ENCODE measurements around the gene TMEM141.
A peak's percentile ranks its signal among the peaks of the same experiment; 100 is the strongest.

Gene TMEM141

DNA sequence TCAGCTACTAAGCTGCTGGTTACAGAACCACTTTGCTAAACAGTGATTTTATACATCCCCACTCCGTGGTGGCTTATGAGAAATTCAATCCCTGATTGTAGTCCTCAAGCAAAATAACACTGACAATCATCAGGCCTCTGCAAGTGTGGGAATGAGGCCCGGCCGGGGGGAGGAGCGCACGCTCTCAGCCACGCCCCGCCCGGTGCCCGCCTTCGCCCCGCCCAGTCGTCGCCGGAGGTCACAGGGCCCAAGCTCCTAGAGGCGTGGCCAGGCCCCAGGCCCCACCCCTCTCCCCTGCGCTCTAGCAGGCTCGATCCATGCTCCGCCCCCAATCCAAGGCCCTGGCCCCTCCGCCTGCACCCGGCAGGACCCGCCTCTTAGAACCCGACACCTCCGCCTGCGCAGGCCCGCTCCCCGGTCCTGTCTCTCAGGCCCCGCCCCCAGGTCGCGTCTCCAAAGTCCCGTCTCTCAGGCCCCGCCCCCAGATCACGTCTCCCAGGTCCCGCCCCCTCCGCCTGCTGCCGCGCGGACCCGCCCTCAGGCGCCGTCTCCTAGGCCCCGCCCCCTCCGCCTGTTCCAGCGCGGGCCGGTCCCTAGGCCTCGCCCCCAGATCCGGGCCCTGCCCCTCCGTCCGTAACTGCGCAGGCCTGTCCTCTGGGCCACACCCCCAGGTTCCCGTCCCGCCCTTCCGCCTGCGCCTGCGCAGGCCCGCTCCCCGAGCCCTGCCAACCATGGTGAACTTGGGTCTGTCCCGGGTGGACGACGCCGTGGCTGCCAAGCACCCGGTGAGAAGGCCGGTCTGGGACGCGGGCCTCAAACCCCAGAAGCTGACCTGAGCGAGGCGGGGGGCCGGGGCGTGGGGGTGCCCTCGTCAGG lies at the start of gene TMEM141:
Gene TMEM141 (plus strand): TSS at position 705 of the 876 bp plus-strand sequence. CDS start 27 bp downstream, at position 732.
- H3K4me1 Mint-ChIP-seq (ENCODE audit: low read depth), result peaks cover 18% of the 10 kb centered on the region
- H3K4me3 Mint-ChIP-seq, result peak within 1 kb of the TSS; percentile 84
- peaks cover 2% of the 10 kb centered on the region for H3K27me3 Mint-ChIP-seq
- H3K36me3 Mint-ChIP-seq, result no peaks in the 10 kb centered on the region
- H3K27ac Mint-ChIP-seq, result peak within 1 kb of the TSS; percentile 86
- no peaks in the 10 kb centered on the region for H3K9me3 Mint-ChIP-seq (ENCODE audit: low read depth)

DNA sequence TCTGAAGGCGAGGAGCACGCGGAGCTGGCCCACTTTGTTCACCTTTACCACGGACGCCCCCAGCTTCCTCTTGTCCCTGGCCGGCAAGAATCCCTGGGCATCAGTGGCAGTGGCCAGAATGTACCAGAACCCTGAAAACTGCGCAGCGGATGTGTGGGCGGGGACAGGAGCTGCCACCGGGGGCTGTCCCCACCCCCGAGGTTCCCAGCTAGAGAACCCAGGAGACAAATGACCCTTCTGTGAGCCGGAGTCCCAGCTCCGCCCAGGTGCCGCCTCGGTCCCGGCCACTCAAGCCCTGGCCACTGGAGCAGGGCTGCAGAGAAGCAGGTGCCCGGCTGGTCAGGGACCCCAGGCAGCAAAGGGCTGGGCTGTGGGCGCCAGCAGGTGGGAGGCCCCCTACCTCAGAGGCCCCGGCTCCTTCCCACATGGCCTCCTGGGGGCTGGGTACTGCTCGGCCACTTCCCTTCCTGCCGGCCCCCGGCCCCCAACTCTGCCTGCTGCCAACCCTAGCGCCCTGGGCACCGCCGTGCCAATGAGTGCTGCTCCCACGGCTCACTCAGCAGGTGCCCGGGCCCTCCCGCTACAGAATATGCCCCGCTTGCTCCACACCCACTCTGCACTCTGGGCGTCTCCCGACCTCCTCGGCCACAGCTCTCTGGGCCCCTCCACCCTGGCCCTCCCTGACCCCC lies 49.1 kb upstream of the TMEM141 start:
- Mint-ChIP-seq H3K9me3 (ENCODE audit: low read depth) (no peaks in the 10 kb centered on the region), H3K27ac (no peak overlapping the region), H3K36me3 (no peaks in the 10 kb centered on the region), H3K27me3 (no peaks in the 10 kb centered on the region), H3K4me1 (ENCODE audit: low read depth) (peaks cover 8% of the 10 kb centered on the region), H3K4me3 (peak overlapping the region; percentile 81)

DNA sequence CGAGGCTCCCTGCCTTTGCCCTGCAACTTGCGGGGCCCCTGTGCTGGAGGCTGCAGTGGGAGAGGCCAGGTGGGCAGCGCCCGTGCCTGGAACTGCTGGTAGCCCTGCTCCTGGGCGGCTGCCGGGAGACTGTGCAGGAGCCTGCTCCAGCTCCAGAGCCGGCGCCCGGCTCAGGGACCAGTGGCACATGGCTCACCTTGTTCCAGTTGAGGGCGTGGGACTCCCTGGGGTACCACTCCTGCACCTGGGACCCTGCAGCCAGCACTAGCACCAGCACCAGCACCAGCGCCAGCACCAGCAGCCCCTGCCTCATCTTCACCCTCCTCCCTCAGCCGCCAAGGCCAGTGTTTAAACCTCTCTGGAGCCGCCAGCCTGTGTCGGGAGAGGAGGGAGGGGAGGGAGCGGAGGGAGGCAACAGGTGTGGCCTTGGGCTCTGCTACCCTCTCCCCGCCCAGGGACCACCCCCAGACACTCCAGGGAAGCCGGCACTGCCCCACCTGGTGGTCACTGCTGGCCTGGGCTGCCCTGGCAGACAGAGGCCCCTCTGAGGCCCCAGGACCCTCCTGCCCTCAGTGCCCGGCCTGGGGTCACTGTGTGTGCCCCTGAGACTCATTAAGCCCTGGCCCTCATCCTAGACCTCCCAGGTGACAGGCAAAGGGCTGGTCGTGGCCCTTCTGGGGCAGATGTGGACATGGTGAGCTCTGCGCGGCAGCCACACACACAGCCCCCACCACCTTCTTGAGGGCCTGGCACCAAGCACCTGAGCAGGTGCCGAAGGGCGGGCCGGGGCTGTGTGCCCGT lies 48.4 kb upstream of the TMEM141 start, which contains the start of gene LCN10:
Gene LCN10 (minus strand): TSS at position 350 of the 801 bp plus-strand sequence. CDS start 37 bp downstream, at position 313.
- Mint-ChIP-seq H3K4me1 (ENCODE audit: low read depth) (peaks cover 8% of the 10 kb centered on the region), H3K27ac (no peak within 1 kb of the TSS), H3K9me3 (ENCODE audit: low read depth) (no peaks in the 10 kb centered on the region), H3K27me3 (no peaks in the 10 kb centered on the region), H3K4me3 (peak within 1 kb of the TSS; percentile 81), H3K36me3 (no peaks in the 10 kb centered on the region)

DNA sequence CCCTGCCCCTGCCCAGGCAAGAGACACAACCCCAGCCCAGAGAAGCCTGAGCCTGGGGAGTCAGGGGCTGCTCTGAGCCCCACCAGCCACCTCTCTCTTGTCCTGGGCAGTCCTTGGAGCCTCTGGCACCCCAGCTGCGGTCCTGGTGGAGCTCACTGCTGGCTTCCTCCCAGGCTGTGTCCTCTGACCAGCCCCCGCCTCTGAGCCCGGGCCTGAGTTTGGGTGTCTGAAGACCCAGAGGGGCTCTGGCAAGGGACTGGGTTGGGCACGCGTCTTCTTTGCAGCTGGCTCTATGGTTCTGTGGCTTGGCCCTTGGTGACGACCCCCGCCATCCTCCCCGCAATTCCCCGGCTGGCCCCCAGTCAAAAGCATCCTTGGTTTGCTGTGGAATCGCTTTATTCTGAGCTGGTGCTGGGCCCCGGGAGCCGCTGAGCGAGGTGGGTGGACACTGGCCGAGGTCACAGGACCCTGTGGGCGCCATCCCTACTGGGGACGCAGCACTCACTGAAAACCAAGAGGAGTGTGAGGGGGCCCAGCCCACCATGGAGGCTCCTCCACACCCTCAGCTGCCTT lies 47.4 kb upstream of the TMEM141 start:
- Mint-ChIP-seq H3K9me3 (ENCODE audit: low read depth) (no peaks in the 10 kb centered on the region), H3K27me3 (no peaks in the 10 kb centered on the region), H3K4me1 (ENCODE audit: low read depth) (peaks cover 8% of the 10 kb centered on the region), H3K36me3 (no peaks in the 10 kb centered on the region), H3K27ac (no peak overlapping the region), H3K4me3 (no peak overlapping the region)

DNA sequence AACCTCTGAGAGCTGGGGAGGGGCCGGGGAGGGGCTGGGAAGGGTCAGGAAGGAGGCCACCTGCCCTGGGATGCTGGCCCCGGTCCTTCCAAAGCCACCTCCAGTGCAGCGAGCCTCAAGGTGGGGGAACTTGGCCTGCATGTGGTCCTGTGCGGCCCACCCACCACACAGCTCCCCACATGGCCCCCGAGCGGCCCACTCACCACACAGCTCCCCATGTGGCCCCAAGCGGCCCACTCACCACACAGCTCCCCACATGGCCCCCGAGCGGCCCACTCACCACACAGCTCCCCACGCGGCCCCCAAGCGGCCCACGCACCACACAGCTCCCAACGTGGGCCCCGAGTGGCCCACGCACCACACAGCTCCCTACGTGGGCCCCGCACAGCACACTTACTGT lies 46.4 kb upstream of the TMEM141 start:
- Mint-ChIP-seq H3K27ac (no peak overlapping the region), H3K9me3 (ENCODE audit: low read depth) (no peaks in the 10 kb centered on the region), H3K36me3 (no peaks in the 10 kb centered on the region), H3K27me3 (no peaks in the 10 kb centered on the region), H3K4me3 (no peak overlapping the region), H3K4me1 (ENCODE audit: low read depth) (peaks cover 8% of the 10 kb centered on the region)

DNA sequence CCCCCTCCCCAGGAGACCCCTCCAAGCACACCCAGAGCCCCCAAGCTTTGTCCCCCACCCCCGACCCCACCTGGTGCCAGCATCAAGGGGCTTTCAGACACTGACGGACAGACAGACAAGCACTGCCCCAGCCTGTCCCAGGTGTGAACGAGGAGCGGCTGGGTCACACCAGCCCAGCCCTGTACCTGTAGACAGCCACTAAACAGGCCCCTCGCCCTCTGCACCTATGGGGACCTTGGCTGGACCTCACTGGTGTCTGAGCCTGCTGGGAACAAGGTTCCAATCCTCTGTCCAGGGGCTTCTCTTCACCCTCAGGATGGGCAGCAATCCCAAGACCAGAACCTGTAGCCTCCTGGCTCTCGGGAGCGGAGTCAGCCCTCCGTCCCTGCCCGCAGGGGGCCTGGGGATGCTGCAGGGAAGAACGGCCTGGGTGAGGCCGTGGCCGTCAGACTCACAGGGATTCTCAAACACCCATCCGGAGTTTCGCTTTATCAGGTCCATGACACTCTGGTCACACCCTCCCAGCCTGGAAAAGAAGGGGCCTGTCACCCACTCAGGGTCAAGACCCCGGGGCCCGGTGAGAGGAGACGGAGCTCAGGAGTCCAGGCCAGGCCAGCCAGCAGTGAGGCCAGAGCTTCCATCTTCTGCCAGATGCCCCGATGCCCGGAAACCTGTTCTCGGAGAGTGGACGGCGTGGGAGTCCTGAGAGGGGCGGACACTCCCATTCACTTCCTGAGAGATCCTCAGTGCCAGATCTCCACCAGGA lies 45.6 kb upstream of the TMEM141 start:
- Mint-ChIP-seq H3K4me3 (no peak overlapping the region), H3K9me3 (ENCODE audit: low read depth) (no peaks in the 10 kb centered on the region), H3K4me1 (ENCODE audit: low read depth) (peaks cover 11% of the 10 kb centered on the region), H3K27me3 (no peaks in the 10 kb centered on the region), H3K36me3 (no peaks in the 10 kb centered on the region), H3K27ac (no peak overlapping the region)

DNA sequence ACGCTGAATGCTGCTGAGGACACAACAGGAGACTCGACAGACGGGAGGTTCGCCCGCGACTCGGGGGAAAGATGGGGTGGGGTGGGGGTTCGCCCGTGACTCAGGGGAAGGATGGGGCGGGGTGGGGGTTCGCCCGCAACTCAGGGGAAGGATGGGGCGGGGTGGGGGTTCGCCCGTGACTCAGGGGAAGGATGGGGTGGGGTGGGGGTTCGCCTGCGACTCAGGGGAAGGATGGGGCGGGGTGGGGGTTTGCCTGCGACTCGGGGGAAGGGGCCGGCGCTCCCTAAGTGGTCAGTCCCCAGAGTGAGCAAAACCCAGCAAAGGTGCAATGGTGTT lies 45.0 kb upstream of the TMEM141 start:
- no peak overlapping the region for H3K4me3 Mint-ChIP-seq
- no peaks in the 10 kb centered on the region for H3K36me3 Mint-ChIP-seq
- H3K27ac Mint-ChIP-seq, result no peak overlapping the region
- H3K27me3 Mint-ChIP-seq, result no peaks in the 10 kb centered on the region
- no peaks in the 10 kb centered on the region for H3K9me3 Mint-ChIP-seq (ENCODE audit: low read depth)
- peaks cover 11% of the 10 kb centered on the region for H3K4me1 Mint-ChIP-seq (ENCODE audit: low read depth)

DNA sequence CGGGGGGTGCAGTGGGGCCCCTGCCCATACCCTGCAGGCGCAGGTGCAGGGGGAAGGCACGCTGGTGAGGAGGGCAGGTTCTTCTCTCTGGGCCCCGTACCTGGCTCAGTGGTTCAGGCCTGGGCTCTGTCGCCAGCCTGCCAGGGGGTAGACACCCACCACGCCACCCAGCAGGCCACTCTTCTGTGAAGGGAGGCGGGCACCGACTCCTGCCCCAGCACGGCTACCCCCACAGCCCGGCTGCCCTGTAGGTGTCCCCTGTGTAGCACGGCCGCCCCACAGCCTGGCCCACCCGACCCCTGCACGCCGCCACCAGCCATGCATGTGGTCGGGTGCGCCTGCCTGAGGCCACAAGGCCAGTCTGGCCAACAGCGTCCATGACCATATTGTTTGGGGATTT lies 44.5 kb upstream of the TMEM141 start:
- no peak overlapping the region for H3K27ac Mint-ChIP-seq
- H3K4me1 Mint-ChIP-seq (ENCODE audit: low read depth), result peaks cover 8% of the 10 kb centered on the region
- no peaks in the 10 kb centered on the region for H3K27me3 Mint-ChIP-seq
- H3K4me3 Mint-ChIP-seq, result no peak overlapping the region
- peaks cover 3% of the 10 kb centered on the region for H3K9me3 Mint-ChIP-seq (ENCODE audit: low read depth)
- H3K36me3 Mint-ChIP-seq, result no peaks in the 10 kb centered on the region

DNA sequence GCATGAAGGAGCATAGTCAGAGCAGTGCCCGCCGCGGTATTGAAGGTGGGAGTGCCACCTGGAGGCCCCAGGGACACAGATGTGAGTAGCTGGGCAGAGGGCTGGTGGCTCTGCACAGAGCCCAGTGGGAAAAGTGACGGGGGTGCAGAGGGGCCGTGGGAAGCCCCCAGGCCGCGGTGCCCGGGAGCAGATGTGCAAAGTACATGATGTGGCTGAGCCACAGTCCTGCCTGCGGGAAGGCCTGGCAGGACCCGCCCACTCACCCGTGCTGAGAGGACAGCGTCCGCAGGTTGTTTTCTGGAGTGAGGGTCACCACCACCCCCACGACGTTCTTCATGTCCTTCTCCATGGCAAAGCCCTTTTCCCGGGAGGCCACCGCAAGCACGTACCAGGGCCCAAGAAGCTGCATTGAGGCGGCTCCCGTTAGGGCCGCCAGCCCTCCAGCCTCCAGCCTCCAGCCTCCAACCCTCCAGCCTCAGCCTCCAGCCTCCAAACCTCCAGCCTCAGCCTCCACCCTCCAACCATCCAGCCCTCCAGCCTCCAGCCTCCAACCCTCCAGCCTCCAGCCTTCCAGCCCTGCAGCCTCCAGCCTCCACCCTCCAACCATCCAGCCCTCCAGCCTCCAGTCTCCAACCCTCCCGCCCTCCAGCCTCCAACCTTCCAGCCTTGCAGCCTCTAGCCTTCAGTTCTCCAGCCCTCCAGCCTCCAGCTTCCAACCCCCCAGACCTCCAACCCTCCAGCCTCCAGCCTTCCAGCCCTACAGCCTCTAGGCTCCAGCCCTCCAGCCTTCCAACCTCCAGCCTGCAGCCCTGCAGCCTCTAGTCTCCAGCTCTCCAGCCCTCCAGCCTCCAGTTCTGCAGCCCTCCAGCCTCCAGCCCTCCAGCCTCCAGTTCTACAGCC lies 43.7 kb upstream of the TMEM141 start:
- H3K9me3 Mint-ChIP-seq (ENCODE audit: low read depth), result peaks cover 10% of the 10 kb centered on the region
- H3K4me3 Mint-ChIP-seq, result no peak overlapping the region
- peaks cover 5% of the 10 kb centered on the region for H3K4me1 Mint-ChIP-seq (ENCODE audit: low read depth)
- H3K36me3 Mint-ChIP-seq, result peaks cover 3% of the 10 kb centered on the region
- H3K27me3 Mint-ChIP-seq, result peaks cover under 1% of the 10 kb centered on the region
- H3K27ac Mint-ChIP-seq, result no peak overlapping the region

DNA sequence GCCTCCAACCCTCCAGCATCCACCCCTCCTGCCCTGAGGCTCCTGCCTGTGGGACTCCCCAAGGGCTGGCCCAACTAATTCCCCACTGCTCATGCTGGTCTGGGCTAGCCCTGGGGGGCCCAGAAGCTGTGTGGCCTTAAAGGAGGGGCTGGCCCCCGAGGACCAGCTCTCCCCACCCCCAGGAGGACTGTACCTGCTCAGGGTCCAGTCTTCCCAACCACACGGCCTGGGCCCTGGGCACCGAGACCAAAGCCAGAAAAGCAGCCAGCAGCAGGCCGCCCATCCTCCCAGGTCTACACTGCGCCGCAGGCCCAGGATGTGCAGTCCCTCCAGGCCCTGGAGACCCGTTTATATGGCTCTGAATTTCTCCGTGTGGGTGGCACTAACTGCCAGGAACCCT lies 42.9 kb upstream of the TMEM141 start, which contains the start of gene LCN6:
Gene LCN6 (minus strand): TSS at position 325 of the 400 bp plus-strand sequence. CDS start 42 bp downstream, at position 283.
- Mint-ChIP-seq H3K4me1 (ENCODE audit: low read depth) (peaks cover 5% of the 10 kb centered on the region), H3K27me3 (peaks cover 1% of the 10 kb centered on the region), H3K36me3 (peaks cover 6% of the 10 kb centered on the region), H3K27ac (no peak within 1 kb of the TSS), H3K9me3 (ENCODE audit: low read depth) (peaks cover 15% of the 10 kb centered on the region), H3K4me3 (no peak within 1 kb of the TSS)

DNA sequence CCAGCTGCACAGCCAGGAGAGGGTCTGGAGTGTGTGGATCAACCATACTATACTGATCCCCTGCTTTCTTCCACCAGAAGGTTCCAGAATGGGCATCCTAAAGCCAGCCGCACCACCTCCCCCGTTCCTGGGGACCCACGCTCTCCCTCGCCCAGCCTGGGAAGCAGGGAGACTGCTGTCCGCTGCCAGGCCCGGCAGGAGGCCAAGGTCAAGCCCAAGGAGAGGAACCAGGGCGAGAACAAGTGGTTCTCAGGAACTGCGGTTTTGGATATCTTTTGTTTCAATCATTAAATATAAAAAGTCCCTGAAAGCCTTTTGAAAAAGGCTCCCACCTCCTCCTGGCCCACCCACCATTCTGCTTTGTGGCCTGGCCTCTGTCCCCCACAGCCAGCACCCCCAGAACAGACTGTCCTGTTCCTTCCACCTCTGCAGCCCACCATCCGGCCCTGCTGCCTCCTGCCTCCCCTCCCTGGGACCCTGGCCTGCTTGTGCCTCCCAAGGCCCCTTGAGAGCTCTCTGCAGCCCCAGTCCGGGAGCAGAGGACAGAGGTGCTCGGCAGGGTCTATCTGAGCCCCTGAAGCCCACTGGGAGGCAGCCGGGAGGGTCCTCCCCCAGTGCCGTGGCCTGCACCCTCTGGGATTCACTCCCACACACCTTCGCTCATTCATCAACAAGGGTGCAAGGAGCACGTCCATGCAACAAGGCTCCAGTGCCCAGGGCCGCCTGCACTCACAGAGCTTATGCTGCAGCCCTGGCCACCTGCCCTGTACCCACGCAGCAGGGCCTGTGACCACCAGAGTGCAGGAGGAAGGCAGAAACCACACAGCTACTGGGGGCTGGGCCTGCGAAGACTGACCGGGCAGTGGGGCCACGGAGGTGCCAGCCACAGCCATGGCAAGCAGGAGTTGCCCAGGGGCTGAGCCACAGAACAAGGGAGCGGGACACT lies 42.2 kb upstream of the TMEM141 start:
- H3K4me1 Mint-ChIP-seq (ENCODE audit: low read depth), result peaks cover 5% of the 10 kb centered on the region

DNA sequence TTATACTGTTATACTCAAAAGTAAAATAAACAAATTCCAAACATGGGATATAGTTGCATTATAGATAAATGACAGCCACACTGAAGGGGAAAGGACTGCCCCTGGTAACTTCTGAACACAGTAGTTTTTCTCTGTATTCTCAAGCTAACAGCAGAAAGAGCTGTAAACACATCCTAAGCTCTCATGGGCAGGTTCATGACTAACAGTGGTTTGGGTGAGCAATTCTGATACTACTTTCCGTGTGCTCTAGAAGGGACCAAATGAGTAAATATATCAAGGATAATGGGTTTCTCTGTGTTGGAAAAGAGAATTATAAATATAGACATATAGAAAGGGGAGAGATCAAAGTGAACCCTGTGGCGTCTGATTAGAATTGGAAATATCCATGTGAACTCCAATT lies 40.6 kb upstream of the TMEM141 start:
- Mint-ChIP-seq H3K27me3 (peaks cover 3% of the 10 kb centered on the region), H3K4me1 (ENCODE audit: low read depth) (peaks cover 5% of the 10 kb centered on the region), H3K36me3 (peaks cover 6% of the 10 kb centered on the region), H3K9me3 (ENCODE audit: low read depth) (peaks cover 15% of the 10 kb centered on the region), H3K27ac (no peak overlapping the region), H3K4me3 (no peak overlapping the region)

More for the DNA sequence above, 42.2 kb upstream of the TMEM141 start:
- Mint-ChIP-seq H3K27me3 (peaks cover 1% of the 10 kb centered on the region), H3K27ac (no peak overlapping the region), H3K4me3 (no peak overlapping the region), H3K36me3 (peaks cover 6% of the 10 kb centered on the region), H3K9me3 (ENCODE audit: low read depth) (peaks cover 15% of the 10 kb centered on the region)

All from activated naive CD8-positive, alpha-beta T cell (primary cell).